GDM1 (cell line): ENCODE results near the gene MIGA2.

ENCODE experiments used
- DNase-seq: peaks from one replicate; lab custom pipeline; 2025; lab: John Stamatoyannopoulos, UW

MIGA2 gene

GRCh38 chr9:129038109-129038852 lies 1.9 kb downstream of the MIGA2 start:
- no peak for DNase-seq

GRCh38 chr9:129040113-129040643 lies 3.8 kb downstream of the MIGA2 start:
- no peak for DNase-seq

GRCh38 chr9:129042016-129042415 lies 5.6 kb downstream of the MIGA2 start:
- no peak for DNase-seq

- DNase-seq, result no peak
Measured at GRCh38 chr9:129052592-129052991, 16.2 kb downstream of the MIGA2 start.

- DNase-seq, result no peak
Measured at GRCh38 chr9:129053020-129053419, 16.6 kb downstream of the MIGA2 start.

GRCh38 chr9:129054163-129054851 lies 17.9 kb downstream of the MIGA2 start:
- DNase-seq, result no peak

GRCh38 chr9:129058965-129059795 lies 22.8 kb downstream of the MIGA2 start:
- no peak for DNase-seq

GRCh38 chr9:129059796-129060785 lies 23.7 kb downstream of the MIGA2 start:
- no peak for DNase-seq

GRCh38 chr9:129060991-129061390 lies 24.6 kb downstream of the MIGA2 start:
- no peak for DNase-seq

- no peak for DNase-seq
Measured at GRCh38 chr9:129063061-129063460, 26.6 kb downstream of the MIGA2 start.

- no peak for DNase-seq
Measured at GRCh38 chr9:129064499-129064908, 28.1 kb downstream of the MIGA2 start.

- no peak for DNase-seq
Measured at GRCh38 chr9:129068110-129068509, 31.7 kb downstream of the MIGA2 start.

- DNase-seq, result peak; percentile 94
Measured at GRCh38 chr9:129068990-129069861, 32.8 kb downstream of the MIGA2 start.

- no peak for DNase-seq
Measured at GRCh38 chr9:129069862-129070641, 33.6 kb downstream of the MIGA2 start.

- no peak for DNase-seq
Measured at GRCh38 chr9:129070696-129071525, 34.5 kb downstream of the MIGA2 start.

GRCh38 chr9:129071526-129072126 lies 35.2 kb downstream of the MIGA2 start:
- DNase-seq, result no peak

- no peak for DNase-seq
Measured at GRCh38 chr9:129072171-129072570, 35.7 kb downstream of the MIGA2 start.

GRCh38 chr9:129073404-129073803 lies 37.0 kb downstream of the MIGA2 start:
- no peak for DNase-seq
